ENCODE results near the gene DYNC1LI2. TPM values are rescaled to one million over a fixed set of nuclear protein-coding genes. Genes with fewer than 3 reads are reported as not detected.

Gene DYNC1LI2
- total and polyA plus RNA-seq, 12 donors: 27.2 to 109 (median 88.2) TPM

DNA sequence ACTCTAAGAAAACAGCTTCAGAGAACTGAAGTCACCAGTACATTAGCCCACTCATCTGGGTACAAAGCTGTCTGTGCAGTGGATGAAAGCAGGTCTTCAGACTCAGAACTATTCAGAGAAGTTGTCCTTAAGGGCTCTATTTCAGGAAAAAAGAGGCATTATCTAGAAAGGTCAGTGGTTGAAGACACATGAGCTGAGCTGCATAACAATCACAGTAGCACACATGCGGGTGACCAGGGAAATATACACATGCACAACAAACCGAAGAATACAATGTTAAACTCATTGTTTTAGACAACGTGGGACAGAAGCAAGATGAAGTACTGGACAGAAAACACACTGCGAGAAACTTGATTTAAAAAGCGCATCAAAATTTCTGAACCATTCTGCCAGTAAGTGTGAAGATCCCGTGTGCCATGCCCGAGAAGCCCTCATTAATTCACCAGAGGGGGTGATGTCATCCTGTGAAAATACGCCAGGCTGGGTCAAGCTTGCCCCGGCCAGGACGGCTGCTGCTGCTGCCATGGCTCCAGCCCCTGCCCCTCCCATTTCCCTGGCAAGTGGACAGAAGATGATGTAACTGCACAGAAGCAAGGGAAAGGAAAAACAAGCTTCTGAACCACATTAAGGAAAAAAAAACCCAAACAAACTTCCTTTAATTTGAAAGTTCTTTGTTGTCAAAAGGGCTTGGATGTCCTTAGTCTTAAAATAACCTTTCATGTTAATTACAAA, 10.1 kb downstream of the DYNC1LI2 start:
- intact Hi-C loops (cut with DNase I): loop anchor here in 2 of 10 donors (1.0 to 5.0 kb wide), 2 partner anchors 10 to 134 kb away; partner anchors contain the start of gene DYNC1LI2 (in 1 of the 2)
- H3K4me1 ChIP-seq: peaks cover 27 to 70% (median 50%) of the 10 kb centered on the region in 9 donors
- TF ChIP-seq, protein P1, sequence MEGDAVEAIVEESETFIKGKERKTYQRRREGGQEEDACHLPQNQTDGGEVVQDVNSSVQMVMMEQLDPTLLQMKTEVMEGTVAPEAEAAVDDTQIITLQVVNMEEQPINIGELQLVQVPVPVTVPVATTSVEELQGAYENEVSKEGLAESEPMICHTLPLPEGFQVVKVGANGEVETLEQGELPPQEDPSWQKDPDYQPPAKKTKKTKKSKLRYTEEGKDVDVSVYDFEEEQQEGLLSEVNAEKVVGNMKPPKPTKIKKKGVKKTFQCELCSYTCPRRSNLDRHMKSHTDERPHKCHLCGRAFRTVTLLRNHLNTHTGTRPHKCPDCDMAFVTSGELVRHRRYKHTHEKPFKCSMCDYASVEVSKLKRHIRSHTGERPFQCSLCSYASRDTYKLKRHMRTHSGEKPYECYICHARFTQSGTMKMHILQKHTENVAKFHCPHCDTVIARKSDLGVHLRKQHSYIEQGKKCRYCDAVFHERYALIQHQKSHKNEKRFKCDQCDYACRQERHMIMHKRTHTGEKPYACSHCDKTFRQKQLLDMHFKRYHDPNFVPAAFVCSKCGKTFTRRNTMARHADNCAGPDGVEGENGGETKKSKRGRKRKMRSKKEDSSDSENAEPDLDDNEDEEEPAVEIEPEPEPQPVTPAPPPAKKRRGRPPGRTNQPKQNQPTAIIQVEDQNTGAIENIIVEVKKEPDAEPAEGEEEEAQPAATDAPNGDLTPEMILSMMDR (IDR thresholded peaks at IDR 0.05): peak in 1 of 9 donors; percentile 3
- H3K27ac ChIP-seq: peak overlapping the region; percentile 70 to 93 (median 83)
- ATAC-seq (peak; percentile 95 to 99 (median 97)), DNase-seq (peak; percentile 82 to 97)
- H3K36me3 ChIP-seq: peaks cover 0 to 96% (median 21%) of the 10 kb centered on the region in 9 donors
- WGBS, 2 donors: 15 to 27% methylated on average over 10 of the region's 10 CpGs
- H3K9me3 ChIP-seq: no peaks in the 10 kb centered on the region
- H3K27me3 ChIP-seq: no peaks in the 10 kb centered on the region
- H3K4me3 ChIP-seq: peak overlapping the region in 5 of 10 donors; percentile 1 to 20 (median 6)

DNA sequence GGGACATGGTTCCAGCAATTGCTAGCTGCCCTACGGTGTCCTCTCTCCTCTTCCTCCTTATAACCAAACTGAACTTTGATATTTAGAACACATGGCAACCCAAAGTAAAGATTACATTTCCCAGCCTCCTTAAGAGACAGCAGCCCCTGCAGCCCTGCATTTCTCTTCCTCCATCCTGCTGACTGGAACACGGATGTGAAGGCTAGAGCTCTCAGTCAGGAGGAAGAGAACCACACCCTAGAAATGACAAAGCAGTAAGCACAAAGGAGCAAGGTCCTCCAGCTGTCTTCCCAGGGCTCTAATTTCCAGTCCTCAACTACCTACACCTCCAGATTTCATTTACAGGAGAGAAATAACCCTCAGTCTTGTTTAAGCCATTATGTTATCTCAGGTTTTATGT, 10.9 kb downstream of the DYNC1LI2 start:
- TF ChIP-seq, protein P1 (IDR thresholded peaks at IDR 0.05): no peak
- ATAC-seq (peak in 7 of 8 donors; percentile 27 to 87 (median 71)), DNase-seq (peak in 1 of 2 donors; percentile 26)
- peaks cover 0 to 96% (median 28%) of the 10 kb centered on the region in 9 donors for H3K36me3 ChIP-seq
- WGBS, 2 donors: 39 to 63% methylated on average over 2 of the region's 2 CpGs
- H3K4me3 ChIP-seq: peak overlapping the region in 1 of 10 donors; percentile 7
- H3K27me3 ChIP-seq: no peaks in the 10 kb centered on the region
- H3K9me3 ChIP-seq: no peaks in the 10 kb centered on the region
- peak overlapping the region; percentile 70 to 93 (median 83) for H3K27ac ChIP-seq
- peaks cover 27 to 67% (median 44%) of the 10 kb centered on the region in 9 donors for H3K4me1 ChIP-seq
- intact Hi-C loops (cut with DNase I): loop anchor here in 1 of 10 donors (5.0 kb wide), 1 partner anchor 133 kb away; no protein-coding TSS in a partner anchor

DNA sequence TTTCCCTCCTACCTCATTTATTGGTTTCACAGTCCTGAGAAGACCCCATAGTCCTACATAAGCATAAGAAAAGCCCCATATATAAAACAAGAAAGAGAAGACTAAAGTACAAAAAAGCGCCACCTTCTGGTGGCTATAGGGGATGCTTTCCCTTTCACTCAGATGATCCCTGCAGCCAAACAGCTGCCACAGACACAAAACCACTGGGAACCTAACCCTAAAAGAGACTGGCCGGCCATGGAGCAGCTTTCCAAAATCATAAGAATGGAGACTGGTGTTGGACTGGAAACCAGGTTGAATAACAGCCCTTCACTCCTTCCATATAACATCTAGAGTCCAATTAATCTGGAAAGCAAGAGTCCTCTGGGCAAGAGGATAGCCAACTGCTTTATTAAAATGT, 11.4 kb downstream of the DYNC1LI2 start:
- 48 to 49% methylated on average over 2 of the region's 2 CpGs for WGBS, 2 donors
- TF ChIP-seq, protein P1 (IDR thresholded peaks at IDR 0.05): peak; percentile 15 to 71 (median 58)
- H3K27me3 ChIP-seq: no peaks in the 10 kb centered on the region
- peak overlapping the region; percentile 70 to 93 (median 83) for H3K27ac ChIP-seq
- intact Hi-C loops (cut with DNase I): loop anchor here in 1 of 10 donors (5.0 kb wide), 1 partner anchor 133 kb away; no protein-coding TSS in a partner anchor
- H3K4me1 ChIP-seq: peaks cover 27 to 67% (median 44%) of the 10 kb centered on the region in 9 donors
- H3K9me3 ChIP-seq: no peaks in the 10 kb centered on the region
- ATAC-seq: peak in 2 of 8 donors; percentile 13 to 21
- peak overlapping the region in 1 of 10 donors; percentile 7 for H3K4me3 ChIP-seq
- peaks cover 0 to 96% (median 33%) of the 10 kb centered on the region in 9 donors for H3K36me3 ChIP-seq
- DNase-seq: no peak

DNA sequence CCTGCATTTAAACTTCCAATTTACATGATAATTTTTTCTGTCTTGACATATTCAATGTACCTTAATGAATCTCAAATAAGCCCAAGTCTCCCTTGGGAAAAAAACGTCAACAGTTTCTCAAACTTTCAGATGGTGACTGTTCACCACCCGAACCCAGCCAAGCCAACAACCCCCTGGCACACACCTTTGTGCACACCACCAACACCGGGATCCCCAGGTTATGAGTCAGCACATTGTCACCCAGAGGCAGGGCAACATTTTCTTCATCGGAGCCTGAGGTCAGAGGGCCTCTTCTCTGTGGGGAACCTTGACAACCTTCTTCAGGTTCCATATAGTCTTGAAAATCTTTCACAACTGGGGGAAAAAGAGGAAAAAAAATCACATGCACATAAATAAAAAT, 15.5 kb downstream of the DYNC1LI2 start:
- ATAC-seq: no peak
- H3K27me3 ChIP-seq: no peaks in the 10 kb centered on the region
- H3K4me1 ChIP-seq: peaks cover 16 to 33% (median 19%) of the 10 kb centered on the region in 9 donors
- no peaks in the 10 kb centered on the region for H3K9me3 ChIP-seq
- intact Hi-C loops (cut with DNase I): no loop called here
- DNase-seq: no peak
- no peak overlapping the region for H3K27ac ChIP-seq
- TF ChIP-seq, protein P1 (IDR thresholded peaks at IDR 0.05): no peak
- 89 to 91% methylated on average over 4 of the region's 4 CpGs for WGBS, 2 donors
- H3K4me3 ChIP-seq: no peak overlapping the region
- H3K36me3 ChIP-seq: peaks cover 0 to 98% (median 55%) of the 10 kb centered on the region in 9 donors

Measured in heart right ventricle (tissue), 16 donors.